ENCODE measurements around the gene RASL11A. TPM values are rescaled to one million over a fixed set of nuclear protein-coding genes. Genes with fewer than 3 reads are reported as not detected.

RASL11A gene
- total and polyA plus RNA-seq, 2 of the 13 experiments (the other 11 are each of a cell fraction or from before 2014, with no cell fraction given): 3.0 to 4.1 TPM

- TF ChIP-seq ZBTB43 (CRISPR knock-in tag; conservative IDR thresholded peaks at IDR 0.05) (no peak; the same call in 1 of the 2 replicates), ZNF33A (CRISPR knock-in tag; IDR thresholded peaks at IDR 0.05; ENCODE audit: borderline replicate concordance) (no peak), HIC2 (CRISPR knock-in tag; IDR thresholded peaks at IDR 0.05; ENCODE audit: low read depth) (no peak), ZNF121 (CRISPR knock-in tag; IDR thresholded peaks at IDR 0.05) (no peak), ZFP82 (CRISPR knock-in tag; IDR thresholded peaks at IDR 0.05; ENCODE audit: borderline replicate concordance) (peak; percentile 63; the same call in 1 of the 2 replicates), ELK4 (CRISPR knock-in tag; IDR thresholded peaks at IDR 0.05; ENCODE audit: borderline replicate concordance) (no peak), SETDB1 (CRISPR knock-in tag; IDR thresholded peaks at IDR 0.05; ENCODE audit: borderline replicate concordance) (no peak), ATF1 (CRISPR knock-in tag; IDR thresholded peaks at IDR 0.05) (no peak), BRD4 (CRISPR knock-in tag; IDR thresholded peaks at IDR 0.05) (peak; percentile 69; the same call in 1 of the 2 replicates), CENPX (CRISPR knock-in tag; IDR thresholded peaks at IDR 0.05) (no peak), SIX1 (CRISPR knock-in tag; IDR thresholded peaks at IDR 0.05; ENCODE audit: borderline replicate concordance) (no peak), RCOR2 (CRISPR knock-in tag; IDR thresholded peaks at IDR 0.05) (no peak; the same call in 1 of the 2 replicates), MIER3 (CRISPR knock-in tag; IDR thresholded peaks at IDR 0.05; ENCODE audit: borderline replicate concordance) (no peak), ZNF337 (CRISPR knock-in tag; IDR thresholded peaks at IDR 0.05; ENCODE audit: borderline replicate concordance, low read depth) (peak; percentile 77; the same call in 1 of the 2 replicates), REPIN1 (CRISPR knock-in tag; IDR thresholded peaks at IDR 0.05; ENCODE audit: borderline replicate concordance, low read depth) (no peak), ZSCAN31 (CRISPR knock-in tag; IDR thresholded peaks at IDR 0.05; ENCODE audit: low read depth) (no peak; the same call in 1 of the 2 replicates)
- TF ChIP-seq, protein P1, sequence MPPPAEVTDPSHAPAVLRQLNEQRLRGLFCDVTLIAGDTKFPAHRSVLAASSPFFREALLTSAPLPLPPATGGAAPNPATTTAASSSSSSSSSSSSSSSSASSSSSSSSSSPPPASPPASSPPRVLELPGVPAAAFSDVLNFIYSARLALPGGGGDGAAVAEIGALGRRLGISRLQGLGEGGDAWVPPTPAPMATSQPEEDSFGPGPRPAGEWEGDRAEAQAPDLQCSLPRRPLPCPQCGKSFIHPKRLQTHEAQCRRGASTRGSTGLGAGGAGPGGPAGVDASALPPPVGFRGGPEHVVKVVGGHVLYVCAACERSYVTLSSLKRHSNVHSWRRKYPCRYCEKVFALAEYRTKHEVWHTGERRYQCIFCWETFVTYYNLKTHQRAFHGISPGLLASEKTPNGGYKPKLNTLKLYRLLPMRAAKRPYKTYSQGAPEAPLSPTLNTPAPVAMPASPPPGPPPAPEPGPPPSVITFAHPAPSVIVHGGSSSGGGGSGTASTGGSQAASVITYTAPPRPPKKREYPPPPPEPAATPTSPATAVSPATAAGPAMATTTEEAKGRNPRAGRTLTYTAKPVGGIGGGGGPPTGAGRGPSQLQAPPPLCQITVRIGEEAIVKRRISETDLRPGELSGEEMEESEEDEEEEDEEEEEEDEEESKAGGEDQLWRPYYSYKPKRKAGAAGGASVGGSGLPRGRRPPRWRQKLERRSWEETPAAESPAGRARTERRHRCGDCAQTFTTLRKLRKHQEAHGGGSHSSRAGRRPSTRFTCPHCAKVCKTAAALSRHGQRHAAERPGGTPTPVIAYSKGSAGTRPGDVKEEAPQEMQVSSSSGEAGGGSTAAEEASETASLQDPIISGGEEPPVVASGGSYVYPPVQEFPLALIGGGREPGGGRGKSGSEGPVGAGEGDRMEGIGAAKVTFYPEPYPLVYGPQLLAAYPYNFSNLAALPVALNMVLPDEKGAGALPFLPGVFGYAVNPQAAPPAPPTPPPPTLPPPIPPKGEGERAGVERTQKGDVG (CRISPR knock-in tag; IDR thresholded peaks at IDR 0.05; ENCODE audit: borderline replicate concordance): no peak
- TF ChIP-seq, protein P2, sequence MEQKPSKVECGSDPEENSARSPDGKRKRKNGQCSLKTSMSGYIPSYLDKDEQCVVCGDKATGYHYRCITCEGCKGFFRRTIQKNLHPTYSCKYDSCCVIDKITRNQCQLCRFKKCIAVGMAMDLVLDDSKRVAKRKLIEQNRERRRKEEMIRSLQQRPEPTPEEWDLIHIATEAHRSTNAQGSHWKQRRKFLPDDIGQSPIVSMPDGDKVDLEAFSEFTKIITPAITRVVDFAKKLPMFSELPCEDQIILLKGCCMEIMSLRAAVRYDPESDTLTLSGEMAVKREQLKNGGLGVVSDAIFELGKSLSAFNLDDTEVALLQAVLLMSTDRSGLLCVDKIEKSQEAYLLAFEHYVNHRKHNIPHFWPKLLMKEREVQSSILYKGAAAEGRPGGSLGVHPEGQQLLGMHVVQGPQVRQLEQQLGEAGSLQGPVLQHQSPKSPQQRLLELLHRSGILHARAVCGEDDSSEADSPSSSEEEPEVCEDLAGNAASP (CRISPR knock-in tag; IDR thresholded peaks at IDR 0.05; ENCODE audit: borderline replicate concordance): 0 out of 2 replicates have a peak, but pooled peaks have one; percentile 42
Measured at GRCh38 chr13:27270594-27271520, at the start of gene RASL11A (continued).
